Skeletal muscle cell (primary cell): ENCODE measurements around the gene CDH13.

Experiments used
- DNase-seq: peaks from one replicate; pipeline ENCODE4 v3.0.0-alpha.2; 2010; ENCODE audit warnings: low read depth
- H3K4me3 ChIP-seq: 2 replicates; pipeline ENCODE4 v1.5.1; 2011; ENCODE audit warnings: low read depth, mild to moderate bottlenecking, control low read depth, low read length, moderate library complexity

The CDH13 gene

DNA sequence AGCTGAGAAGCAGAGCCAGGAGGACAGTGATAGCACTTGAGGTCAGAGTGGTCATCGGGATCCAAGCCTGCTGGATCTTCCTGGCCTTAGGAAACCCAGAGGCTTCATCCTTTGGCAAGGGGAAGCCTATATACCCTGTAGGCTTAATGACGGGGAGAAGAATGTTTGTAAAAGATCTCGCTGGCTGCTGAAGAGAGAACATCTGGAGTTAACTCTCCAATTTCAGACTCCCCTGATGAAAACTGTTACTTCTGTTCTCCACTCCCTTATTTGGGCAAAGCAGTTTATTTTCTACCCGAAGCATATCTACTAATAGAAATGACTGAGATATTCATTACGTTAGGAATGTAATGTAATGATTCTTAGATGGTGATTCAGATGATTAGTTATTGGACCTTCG lies 487.0 kb downstream of the CDH13 start:
- DNase-seq, result no peak
- H3K4me3 ChIP-seq, result no peak overlapping the region

DNA sequence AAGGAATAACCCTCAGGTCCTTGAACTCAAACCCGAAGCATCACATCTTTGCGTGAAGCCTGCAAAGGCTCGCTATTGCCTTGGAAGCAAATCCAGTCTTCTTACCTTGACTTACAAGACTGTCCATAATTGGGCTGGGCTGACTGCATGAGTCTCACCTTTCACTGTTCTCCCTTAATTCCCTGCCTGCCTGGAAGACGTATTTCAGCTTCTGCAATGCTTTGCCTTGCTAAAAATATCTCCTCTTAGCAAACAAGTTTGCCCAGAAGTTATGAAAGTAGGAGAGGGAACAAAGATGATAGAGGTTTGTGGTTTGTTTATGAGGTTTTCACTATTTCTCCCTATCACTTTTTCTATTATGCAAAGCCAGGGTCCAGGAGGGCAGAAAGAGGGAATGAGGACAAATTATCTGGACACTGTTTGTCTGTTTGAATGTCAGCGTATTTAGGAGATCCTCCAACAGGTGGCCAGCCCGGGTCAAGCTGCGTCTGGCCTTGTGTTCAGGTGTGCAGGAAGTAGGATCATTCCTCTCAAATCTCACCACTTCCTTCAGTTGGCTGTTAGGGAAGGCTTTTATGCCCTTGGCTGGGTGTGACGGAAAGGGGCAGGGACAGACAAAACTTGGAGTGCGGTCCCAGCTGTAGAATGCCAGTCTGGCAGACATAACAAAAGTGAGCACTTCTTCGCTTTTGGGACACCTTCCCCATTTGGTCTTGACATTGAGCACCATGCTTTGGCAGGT lies 488.9 kb downstream of the CDH13 start:
- H3K4me3 ChIP-seq, result no peak overlapping the region
- no peak for DNase-seq

- DNase-seq, result no peak
- H3K4me3 ChIP-seq, result no peak overlapping the region
Measured at GRCh38 chr16:83116274-83116892, 489.6 kb downstream of the CDH13 start.

DNA sequence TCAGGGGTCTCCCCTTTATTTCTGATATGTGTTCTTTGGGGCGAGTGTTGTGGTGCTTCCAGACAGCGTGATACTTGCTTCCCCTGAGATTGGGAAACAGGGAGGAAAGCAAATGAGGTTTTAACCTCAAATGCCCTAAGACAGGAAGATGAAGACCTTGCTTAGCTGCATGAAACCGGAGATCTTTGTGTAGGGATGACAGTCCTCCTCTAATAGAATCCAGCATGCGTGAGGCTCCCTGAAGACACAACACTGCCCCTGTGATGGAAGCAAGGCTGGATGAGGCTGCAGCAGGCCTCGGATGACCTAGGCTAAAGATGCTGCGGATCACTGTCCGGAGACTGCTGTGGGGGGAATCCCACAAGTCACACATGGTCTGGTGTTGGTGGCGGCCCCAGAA lies 491.0 kb downstream of the CDH13 start:
- H3K4me3 ChIP-seq, result no peak overlapping the region
- DNase-seq, result no peak

DNA sequence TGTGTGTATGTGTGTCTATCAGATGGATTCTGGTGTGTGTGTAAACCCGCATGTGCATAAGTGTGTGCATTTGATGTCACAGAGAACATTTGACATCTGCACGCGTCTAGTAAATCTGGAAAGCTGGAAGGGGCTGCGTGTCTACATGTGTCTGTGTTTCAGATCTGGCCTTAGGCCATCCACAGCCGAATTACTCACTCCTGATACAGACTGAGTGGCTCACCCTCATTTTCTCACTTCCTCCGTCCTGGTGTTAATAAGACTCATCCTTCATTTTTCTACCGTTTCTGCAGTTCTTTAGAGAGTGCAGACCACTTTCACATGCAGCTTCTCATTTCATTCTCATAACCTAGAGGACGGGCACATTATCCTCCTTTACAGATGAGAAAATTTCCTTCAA lies 491.6 kb downstream of the CDH13 start:
- no peak for DNase-seq
- no peak overlapping the region for H3K4me3 ChIP-seq

DNA sequence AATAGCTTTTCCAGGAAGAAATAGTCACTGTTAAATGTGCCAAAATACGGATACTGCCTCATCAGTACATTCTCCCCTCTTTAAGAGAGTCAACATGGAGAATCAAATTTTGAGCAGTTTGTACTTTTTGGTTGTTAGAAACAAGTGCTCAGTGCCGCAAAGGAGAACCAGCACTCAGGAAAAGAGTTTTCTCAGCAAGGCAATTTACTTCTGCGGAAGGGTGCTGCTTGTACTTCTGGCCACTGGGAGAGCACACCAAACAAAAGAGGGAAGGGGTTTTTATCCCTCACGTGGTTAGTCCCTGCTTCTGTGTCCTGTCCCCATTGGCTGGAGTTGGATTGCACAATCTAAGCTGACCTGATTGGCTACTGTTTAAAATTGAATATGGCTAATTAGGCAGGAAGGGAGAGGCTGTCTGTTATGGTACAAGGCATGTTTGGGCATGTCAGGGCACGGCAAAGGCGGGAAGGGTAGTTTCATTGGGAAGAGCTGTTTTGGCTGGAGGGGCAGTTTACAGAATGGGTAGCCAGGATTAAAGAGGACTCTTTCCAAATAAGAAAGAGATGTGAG lies 499.3 kb downstream of the CDH13 start:
- no peak for DNase-seq
- no peak overlapping the region for H3K4me3 ChIP-seq

DNA sequence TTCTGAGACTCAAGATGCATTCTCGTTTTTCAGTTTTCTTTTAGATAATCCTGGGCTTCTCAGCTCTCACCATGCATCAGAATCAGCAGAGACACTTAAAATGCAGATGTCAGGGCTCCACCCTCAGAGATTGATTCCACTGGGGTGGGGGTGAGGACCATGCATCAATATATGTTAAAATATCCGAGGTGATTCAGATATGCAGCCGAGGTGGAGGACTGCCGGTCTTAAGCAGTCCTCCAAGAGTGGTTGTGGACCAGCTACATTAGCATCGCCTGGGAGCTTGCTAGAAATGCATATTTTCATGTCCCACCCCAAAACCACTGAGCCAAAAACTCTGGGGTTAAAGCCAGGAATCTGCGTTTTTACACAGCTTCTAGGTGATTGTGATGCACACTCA lies 501.3 kb downstream of the CDH13 start:
- H3K4me3 ChIP-seq, result no peak overlapping the region
- no peak for DNase-seq

GRCh38 chr16:83130039-83130438 lies 503.3 kb downstream of the CDH13 start:
- DNase-seq, result no peak
- H3K4me3 ChIP-seq, result no peak overlapping the region

GRCh38 chr16:83134638-83135037 lies 507.9 kb downstream of the CDH13 start:
- DNase-seq, result no peak

DNA sequence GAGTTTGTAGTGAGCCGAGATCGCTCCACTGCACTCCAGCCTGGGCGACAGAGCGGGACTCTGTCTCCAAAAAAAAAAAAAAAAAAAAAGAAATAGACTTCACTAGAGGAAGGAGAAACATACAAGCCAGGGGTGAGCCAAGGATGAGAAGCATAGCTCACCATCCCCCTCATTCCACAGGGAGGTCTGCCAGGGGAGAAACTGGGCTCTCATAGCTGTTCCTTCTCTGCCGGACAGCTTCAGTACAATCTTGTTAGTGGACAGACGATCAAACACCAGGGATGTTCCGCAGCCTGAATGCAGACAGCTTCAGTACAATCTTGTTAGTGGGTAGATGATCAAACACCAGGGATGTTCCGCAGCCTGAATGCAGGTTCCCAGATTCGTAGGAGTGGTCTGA lies 509.6 kb downstream of the CDH13 start:
- no peak for DNase-seq
- no peak overlapping the region for H3K4me3 ChIP-seq

More at GRCh38 chr16:83134638-83135037, 507.9 kb downstream of the CDH13 start:
- no peak overlapping the region for H3K4me3 ChIP-seq

DNA sequence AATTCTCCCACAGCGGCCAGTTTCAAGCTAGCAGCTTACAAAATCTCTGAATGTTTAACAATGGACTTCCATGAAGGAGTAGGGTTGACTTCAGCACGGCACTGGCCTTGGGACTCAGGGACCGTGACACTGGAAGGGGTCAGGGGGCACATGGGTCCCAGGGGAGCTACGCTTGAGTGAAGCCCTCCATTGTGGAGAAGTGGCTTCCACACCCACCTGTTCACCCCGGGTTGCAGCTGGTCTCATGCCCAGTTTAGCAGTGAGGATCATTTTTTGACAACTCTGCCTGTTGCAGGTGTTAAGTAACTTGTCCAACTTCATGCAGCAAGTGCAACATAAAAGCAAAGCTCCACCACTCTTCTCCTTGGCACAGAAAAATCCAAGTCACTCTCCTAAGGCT lies 510.2 kb downstream of the CDH13 start:
- H3K4me3 ChIP-seq, result no peak overlapping the region
- DNase-seq, result no peak

- peak overlapping the region; percentile 12 for H3K4me3 ChIP-seq
- no peak for DNase-seq
Measured at GRCh38 chr16:83137326-83137781, 510.6 kb downstream of the CDH13 start.

DNA sequence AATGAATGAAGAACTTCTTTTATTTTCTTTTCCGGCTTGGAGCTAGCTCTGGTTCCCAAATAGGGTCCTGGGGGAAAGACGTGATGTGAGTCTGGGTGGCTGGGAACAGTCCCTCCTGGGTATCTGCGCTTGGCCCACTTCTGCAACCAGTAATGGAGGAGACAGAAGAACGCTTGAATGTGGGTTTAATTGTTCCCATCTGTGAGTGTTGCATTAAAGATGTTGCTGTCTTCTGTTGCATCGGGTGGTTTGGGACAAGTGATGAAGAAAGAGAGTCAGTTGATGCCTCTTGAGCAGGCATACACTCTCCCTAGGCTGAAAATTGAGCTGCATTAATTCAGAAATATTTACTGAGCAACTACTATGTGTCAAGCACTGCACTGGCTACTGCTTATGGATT lies 511.1 kb downstream of the CDH13 start:
- H3K4me3 ChIP-seq, result no peak overlapping the region
- no peak for DNase-seq

- no peak for DNase-seq
- H3K4me3 ChIP-seq, result no peak overlapping the region
Measured at GRCh38 chr16:83138512-83138911, 511.7 kb downstream of the CDH13 start.

DNA sequence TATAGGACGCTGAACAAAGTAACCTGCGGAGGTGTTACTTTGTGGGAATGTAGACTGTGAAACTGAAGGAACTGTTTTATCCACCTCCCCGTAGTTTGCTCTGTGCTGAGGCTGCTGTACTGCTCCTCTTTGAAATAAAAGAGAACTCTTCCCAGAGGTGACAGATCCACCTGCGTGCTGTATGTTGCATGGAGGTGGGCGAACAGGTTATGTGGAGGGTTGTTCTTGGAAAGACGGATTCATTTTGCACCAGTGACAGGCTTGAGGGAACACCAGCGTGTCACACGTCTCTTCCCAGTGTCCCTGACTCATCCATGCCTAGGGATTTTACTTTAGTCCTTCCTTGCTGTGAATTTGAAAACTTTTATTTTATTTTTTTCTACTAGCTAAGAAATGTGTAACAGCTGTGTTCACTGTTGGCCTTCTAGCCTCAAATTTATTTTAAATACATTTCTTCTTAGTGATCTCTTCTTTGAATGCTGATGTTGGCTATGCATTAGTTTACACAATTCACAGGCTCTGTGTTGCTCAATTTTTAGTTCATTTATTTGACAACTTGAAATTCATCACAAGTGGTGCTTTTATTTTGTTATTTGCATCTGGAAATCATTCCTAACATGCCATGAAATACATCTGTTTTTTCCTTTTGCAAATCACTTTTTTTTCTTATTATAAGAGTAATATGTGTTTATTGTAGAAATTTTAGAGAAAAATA lies 512.4 kb downstream of the CDH13 start:
- H3K4me3 ChIP-seq, result no peak overlapping the region
- DNase-seq, result no peak

DNA sequence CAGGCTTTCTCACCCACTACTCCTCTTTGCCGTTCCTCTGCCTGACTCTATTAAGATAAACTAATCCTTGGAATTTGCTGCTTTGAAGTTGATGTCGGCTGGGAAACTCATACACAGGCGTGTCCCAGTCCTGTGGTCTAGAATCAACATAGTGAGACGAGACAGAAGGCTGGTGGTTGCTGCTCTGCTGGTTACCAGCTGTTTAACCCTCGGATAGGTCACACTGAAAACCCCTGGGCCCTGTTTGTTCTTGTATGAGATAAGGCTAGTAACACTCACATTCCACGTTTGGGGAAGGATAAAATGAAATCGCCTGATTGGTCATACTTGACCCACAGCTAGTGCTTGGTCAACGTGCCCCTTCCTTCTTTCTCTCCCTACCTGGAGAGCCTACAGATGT lies 517.0 kb downstream of the CDH13 start:
- no peak overlapping the region for H3K4me3 ChIP-seq
- DNase-seq, result peak; percentile 39

GRCh38 chr16:83145297-83145696 lies 518.5 kb downstream of the CDH13 start:
- H3K4me3 ChIP-seq, result no peak overlapping the region
- no peak for DNase-seq

GRCh38 chr16:83147244-83147643 lies 520.5 kb downstream of the CDH13 start:
- no peak for DNase-seq

GRCh38 chr16:83158320-83158957 lies 531.7 kb downstream of the CDH13 start:
- H3K4me3 ChIP-seq, result no peak overlapping the region
- DNase-seq, result no peak

More at GRCh38 chr16:83147244-83147643, 520.5 kb downstream of the CDH13 start:
- no peak overlapping the region for H3K4me3 ChIP-seq

DNA sequence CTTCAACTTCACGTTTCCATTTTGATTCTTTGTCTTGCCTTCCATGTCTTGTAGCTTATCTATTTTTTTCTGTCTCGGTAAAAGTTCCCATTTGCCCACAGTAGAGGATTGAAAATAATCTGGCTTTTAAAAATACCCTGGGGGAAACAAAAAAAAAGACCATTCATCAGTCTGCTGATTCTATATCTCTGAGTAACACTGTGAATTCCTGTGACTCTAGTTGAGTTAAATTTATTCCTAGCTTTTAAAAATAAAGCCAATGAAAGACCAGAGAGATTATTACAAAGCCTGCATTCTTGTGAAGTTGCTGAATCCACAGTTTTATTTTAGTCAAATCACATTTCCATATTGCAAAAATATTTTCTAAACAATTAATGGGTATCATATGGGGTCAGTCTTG lies 532.3 kb downstream of the CDH13 start:
- no peak for DNase-seq
- H3K4me3 ChIP-seq, result no peak overlapping the region
